ENCODE data around the gene APOM.

The APOM gene

GRCh38 chr6:31655349-31656237 lies at the start of gene APOM:
Gene APOM (plus strand): TSS chr6:31655894. CDS start chr6:31655967, 73 bp downstream.
- Histone ChIP-seq H4K20me1 (ENCODE audit: control insufficient read depth, insufficient read depth, low read depth, low read length) (no peaks in the 10 kb centered on the region), H3K27me3 (ENCODE audit: control insufficient read depth, low read length) (no peaks in the 10 kb centered on the region), H3K4me3 (ENCODE audit: low read length) (no peak within 1 kb of the TSS), H3K9me3 (ENCODE audit: control insufficient read depth, insufficient read depth, low read length) (no peaks in the 10 kb centered on the region), H3K4me2 (ENCODE audit: low read length) (no peak within 1 kb of the TSS), H3F3A (ENCODE audit: control insufficient read depth, insufficient read depth) (peaks cover 10% of the 10 kb centered on the region), H3K9me2 (replicated peaks; ENCODE audit: control insufficient read depth, low read length) (no peaks in the 10 kb centered on the region), H3K36me3 (ENCODE audit: control insufficient read depth, low read length) (peaks cover 26% of the 10 kb centered on the region), H3K27ac (ENCODE audit: low read depth, low read length) (no peak within 1 kb of the TSS), H3K4me1 (ENCODE audit: control insufficient read depth, low read length) (peaks cover 36% of the 10 kb centered on the region), H3K79me2 (ENCODE audit: control insufficient read depth, low read length) (peaks cover 60% of the 10 kb centered on the region)
- TF ChIP-seq EZH2phosphoT487 (IDR thresholded peaks at IDR 0.05; ENCODE audit: borderline replicate concordance, low read length): no peak
- no peak for TF ChIP-seq CTCF (IDR thresholded peaks at IDR 0.05; ENCODE audit: low read depth, low read length, poor library complexity, severe bottlenecking)

GRCh38 chr6:31607317-31607716 lies 48.4 kb upstream of the APOM start:
- Histone ChIP-seq H3K9me3 (ENCODE audit: control insufficient read depth, insufficient read depth, low read length) (no peaks in the 10 kb centered on the region), H3K27me3 (ENCODE audit: control insufficient read depth, low read length) (no peaks in the 10 kb centered on the region), H4K20me1 (ENCODE audit: control insufficient read depth, insufficient read depth, low read depth, low read length) (no peaks in the 10 kb centered on the region), H3K4me1 (ENCODE audit: control insufficient read depth, low read length) (no peaks in the 10 kb centered on the region), H3K36me3 (ENCODE audit: control insufficient read depth, low read length) (no peaks in the 10 kb centered on the region), H3K4me2 (ENCODE audit: low read length) (no peak overlapping the region), H3F3A (ENCODE audit: control insufficient read depth, insufficient read depth) (no peaks in the 10 kb centered on the region; the same call in 1 of the 2 replicates), H3K27ac (ENCODE audit: low read depth, low read length) (no peak overlapping the region), H3K4me3 (ENCODE audit: low read length) (no peak overlapping the region), H3K9me2 (replicated peaks; ENCODE audit: control insufficient read depth, low read length) (no peaks in the 10 kb centered on the region), H3K79me2 (ENCODE audit: control insufficient read depth, low read length) (no peaks in the 10 kb centered on the region)
- no peak for TF ChIP-seq EZH2phosphoT487 (IDR thresholded peaks at IDR 0.05; ENCODE audit: borderline replicate concordance, low read length)
- TF ChIP-seq CTCF (IDR thresholded peaks at IDR 0.05; ENCODE audit: low read depth, low read length, poor library complexity, severe bottlenecking): no peak

GRCh38 chr6:31609519-31610406 lies 45.9 kb upstream of the APOM start:
- Histone ChIP-seq H4K20me1 (ENCODE audit: control insufficient read depth, insufficient read depth, low read depth, low read length) (no peaks in the 10 kb centered on the region), H3K4me3 (ENCODE audit: low read length) (no peak overlapping the region), H3K27me3 (ENCODE audit: control insufficient read depth, low read length) (no peaks in the 10 kb centered on the region), H3K4me2 (ENCODE audit: low read length) (no peak overlapping the region), H3K79me2 (ENCODE audit: control insufficient read depth, low read length) (no peaks in the 10 kb centered on the region), H3K27ac (ENCODE audit: low read depth, low read length) (no peak overlapping the region), H3K9me2 (replicated peaks; ENCODE audit: control insufficient read depth, low read length) (no peaks in the 10 kb centered on the region), H3K9me3 (ENCODE audit: control insufficient read depth, insufficient read depth, low read length) (no peaks in the 10 kb centered on the region), H3F3A (ENCODE audit: control insufficient read depth, insufficient read depth) (peaks cover 4% of the 10 kb centered on the region), H3K4me1 (ENCODE audit: control insufficient read depth, low read length) (peaks cover 9% of the 10 kb centered on the region), H3K36me3 (ENCODE audit: control insufficient read depth, low read length) (no peaks in the 10 kb centered on the region)
- TF ChIP-seq CTCF (IDR thresholded peaks at IDR 0.05; ENCODE audit: low read depth, low read length, poor library complexity, severe bottlenecking): no peak
- TF ChIP-seq EZH2phosphoT487 (IDR thresholded peaks at IDR 0.05; ENCODE audit: borderline replicate concordance, low read length): no peak

All from DOHH2 (cell line).